Heart left ventricle (tissue), 16 donors: ENCODE results near the gene ADGRV1. TPM values are rescaled to one million over a fixed set of nuclear protein-coding genes. Genes with fewer than 3 reads are reported as not detected.

ENCODE experiments used
- ATAC-seq, 4 donors: fragments of 200-7000 bp; cut with Tn5 transposase; one replicate each; pipeline ENCODE4 v1.9.1; 2020 to 2022; ENCODE audit warnings: moderate library complexity in 4 of 4, mild to moderate bottlenecking in 3 of 4, moderate number of reproducible peaks in 1 of 4
- DNase-seq, 5 donors: peaks; one replicate each; pipeline ENCODE4 v3.0.0-alpha.2; 2020
- H3K27ac ChIP-seq, 12 donors: fragments of 200-600 bp; sonication (generic) in 4 of 12; one replicate each; pipeline versions ENCODE4 v1.5.0 to v1.8.0; 2016 to 2022; ENCODE audit warnings: mild to moderate bottlenecking in 2 of 12
- H3K27me3 ChIP-seq, 9 donors: fragments of 200-600 bp; sonication (generic) in 2 of 9; one replicate each; pipeline versions ENCODE4 v1.5.1 to v1.8.0; 2016 to 2022; ENCODE audit warnings: mild to moderate bottlenecking in 3 of 9
- H3K36me3 ChIP-seq, 9 donors: fragments of 200-600 bp; sonication (generic) in 2 of 9; one replicate each; pipeline versions ENCODE4 v1.5.0 to v1.8.0; 2018 to 2022; ENCODE audit warnings: mild to moderate bottlenecking in 2 of 9
- H3K4me1 ChIP-seq, 12 donors: fragments of 200-600 bp; sonication (generic) in 4 of 12; one replicate each; pipeline versions ENCODE4 v1.5.0 to v1.8.0; 2016 to 2022; ENCODE audit warnings: mild to moderate bottlenecking in 3 of 12
- H3K4me3 ChIP-seq, 12 donors: fragments of 200-600 bp; sonication (generic) in 4 of 12; one replicate each; pipeline versions ENCODE4 v1.5.0 to v1.8.0; 2017 to 2022; ENCODE audit warnings: mild to moderate bottlenecking in 9 of 12, moderate library complexity in 4 of 12
- H3K9me3 ChIP-seq, 12 donors: fragments of 200-600 bp; sonication (generic) in 4 of 12; one replicate each; pipeline versions ENCODE4 v1.5.0 to v1.8.0; 2016 to 2022; ENCODE audit warnings: mild to moderate bottlenecking in 1 of 12
- POLR2A ChIP-seq, 2 donors: fragments of 450-650 bp; IDR thresholded peaks; one replicate each; pipeline ENCODE4 v1.6.1; 2017; ENCODE audit warnings: antibody characterized with exemption in 2 of 2, mild to moderate bottlenecking in 2 of 2, moderate library complexity in 2 of 2
- WGBS, 4 donors: extraction: QIAGEN DNeasy Blood & Tissue Kit in 2 of 4; methylation state at CpG; one replicate each; pipeline versions ENCODE4 v1.1.5 to v1.1.7; 2013 to 2018; 5-methylcytosine and 5-hydroxymethylcytosine counted together
- intact Hi-C, 10 donors: fragments of 100-400 bp; cut with DNase I; formaldehyde crosslinking; loops; one replicate each; pipeline versions ENCODE4 v1.11.1 to v1.14.2; 2022
- polyA plus RNA-seq, 2 donors: library from polyadenylated mRNA; stranded (reverse); fragments of 200-250 nt; gene quantifications; one replicate each; pipeline ENCODE4 v1.2.3, GENCODE V29; 2013
- total RNA-seq, 9 donors: library from RNA; depleted of rRNA in 2 of 9; stranded (reverse); fragments of >200 nt in 2 of 9; fragmentation: NEBNext Ultra II Directional in 3 of 9; extraction: Animal tissue kit (Norgen Biotek cat#: 25700) in 3 of 9; gene quantifications; one replicate each; pipeline versions ENCODE4 v1.1.0 to v1.2.4, GENCODE V29; 2016 to 2023
- TF ChIP-seq, protein P1 (sequence below), 12 donors: fragments of 200-600 bp; sonication (generic) in 4 of 12; IDR thresholded peaks; one replicate each; pipeline versions ENCODE4 v1.5.0 to v1.8.0; 2018 to 2022; ENCODE audit warnings: antibody characterized with exemption in 12 of 12, mild to moderate bottlenecking in 5 of 12
- donor health status: ischemic (EF 13 %, LVEDD 7.1; RV severe dilation, severe dysfunction).
- donor health status: healthy with polysubstance abuse.
- donor health status: DM: no; HTN: yes; CAD: no.
- donor health status: DM: no; HTN: no; CAD: no.
- donor health status: ischemic (EF 25% LVEDD 6.9; RV normal size, moderate dysfunction).
- donor health status: ischemic (EF 25% LVEDD 5.7; RV mildly dilated, moderate dysfunction).
- donor health status: healthy.
- donor health status: DM: yes; HTN: yes; CAD: no.
- donor health status: ischemic (EF 35%, LVEDD 5.7; RV mildly dilated, moderate dysfunction).
- donor health status: nonischemic (EF 11% LVEDD 7.7; RV severe dilation, severe dysfunction).
- donor health status: DM: yes; HTN: yes; CAD: no.
- donor health status: PGD.
- donor health status: ischemic (EF 29% LVEDD 5.4; RV normal size, mild dysfunction).
- donor health status: nonischemic (EF 23%, LVEDD 6.1; RV moderate dilation, normal function).

ADGRV1 gene
- total and polyA plus RNA-seq, 11 donors = 0.25 to 0.29 TPM; not detected in 9

DNA sequence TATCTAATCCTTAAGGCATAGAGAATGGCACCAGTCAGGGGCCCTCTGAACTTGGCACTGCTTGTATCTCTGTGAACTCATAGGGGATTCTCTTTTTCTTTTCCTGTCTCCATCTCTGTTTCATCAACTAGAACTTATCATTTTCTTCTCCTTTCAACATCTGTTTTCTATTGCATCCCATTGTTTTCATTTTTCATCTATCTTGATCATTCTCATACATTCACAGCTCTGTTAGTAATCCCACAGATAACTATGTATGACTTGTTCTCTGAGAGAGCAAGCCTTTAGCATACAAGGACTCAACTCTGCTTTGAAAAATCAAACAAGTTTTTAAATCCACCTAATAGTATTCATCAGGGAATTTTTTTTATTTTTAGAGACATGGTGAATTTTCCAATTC lies 560.2 kb downstream of the ADGRV1 start:
- intact Hi-C loops = loop anchor here in 3 of 10 donors (10.0 kb wide), 4 partner anchors 46 to 166 kb away; no protein-coding TSS in a partner anchor
- TF ChIP-seq, protein P1, sequence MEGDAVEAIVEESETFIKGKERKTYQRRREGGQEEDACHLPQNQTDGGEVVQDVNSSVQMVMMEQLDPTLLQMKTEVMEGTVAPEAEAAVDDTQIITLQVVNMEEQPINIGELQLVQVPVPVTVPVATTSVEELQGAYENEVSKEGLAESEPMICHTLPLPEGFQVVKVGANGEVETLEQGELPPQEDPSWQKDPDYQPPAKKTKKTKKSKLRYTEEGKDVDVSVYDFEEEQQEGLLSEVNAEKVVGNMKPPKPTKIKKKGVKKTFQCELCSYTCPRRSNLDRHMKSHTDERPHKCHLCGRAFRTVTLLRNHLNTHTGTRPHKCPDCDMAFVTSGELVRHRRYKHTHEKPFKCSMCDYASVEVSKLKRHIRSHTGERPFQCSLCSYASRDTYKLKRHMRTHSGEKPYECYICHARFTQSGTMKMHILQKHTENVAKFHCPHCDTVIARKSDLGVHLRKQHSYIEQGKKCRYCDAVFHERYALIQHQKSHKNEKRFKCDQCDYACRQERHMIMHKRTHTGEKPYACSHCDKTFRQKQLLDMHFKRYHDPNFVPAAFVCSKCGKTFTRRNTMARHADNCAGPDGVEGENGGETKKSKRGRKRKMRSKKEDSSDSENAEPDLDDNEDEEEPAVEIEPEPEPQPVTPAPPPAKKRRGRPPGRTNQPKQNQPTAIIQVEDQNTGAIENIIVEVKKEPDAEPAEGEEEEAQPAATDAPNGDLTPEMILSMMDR (IDR thresholded peaks at IDR 0.05) = no peak
- no peak for TF ChIP-seq POLR2A (IDR thresholded peaks at IDR 0.05)
- Histone ChIP-seq H3K27me3 (no peaks in the 10 kb centered on the region), H3K9me3 (no peaks in the 10 kb centered on the region), H3K27ac (peak overlapping the region in 4 of 12 donors; percentile 42 to 67 (median 54)), H3K4me3 (no peak overlapping the region), H3K4me1 (peaks cover 0 to 70% (median 28%) of the 10 kb centered on the region in 12 donors), H3K36me3 (no peaks in the 10 kb centered on the region)
- DNase-seq (no peak), ATAC-seq (no peak)

DNA sequence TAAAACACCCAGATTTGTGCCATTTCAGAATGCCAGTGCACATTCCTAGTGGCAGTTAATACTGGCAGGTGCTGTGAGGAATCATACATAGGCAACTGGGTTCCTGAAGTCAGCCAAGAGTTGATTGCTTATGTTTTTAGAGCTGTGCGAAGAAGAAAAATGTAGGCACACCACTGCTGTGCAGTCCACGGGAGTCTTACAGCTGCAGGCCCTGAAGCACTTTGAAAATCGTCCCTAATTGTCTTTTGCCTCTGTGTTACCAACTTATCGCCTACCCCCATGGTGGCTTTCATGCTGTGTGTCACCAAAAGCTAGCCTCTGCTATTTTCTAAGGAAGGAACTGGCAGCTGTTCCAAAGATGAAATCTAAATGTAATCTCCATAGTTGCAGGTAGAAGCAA lies 560.6 kb downstream of the ADGRV1 start:
- Histone ChIP-seq H3K4me3 (no peak overlapping the region), H3K9me3 (no peaks in the 10 kb centered on the region), H3K27me3 (no peaks in the 10 kb centered on the region), H3K36me3 (no peaks in the 10 kb centered on the region), H3K27ac (peak overlapping the region in 6 of 12 donors; percentile 4 to 70 (median 54)), H3K4me1 (peaks cover 0 to 69% (median 28%) of the 10 kb centered on the region in 12 donors)
- ATAC-seq (no peak), DNase-seq (no peak)
- WGBS, 4 donors = 86 to 94% (median 91%) methylated on average over 4 of the region's 4 CpGs
- intact Hi-C loops = loop anchor here in 3 of 10 donors (10.0 kb wide), 4 partner anchors 46 to 166 kb away; no protein-coding TSS in a partner anchor
- TF ChIP-seq POLR2A (IDR thresholded peaks at IDR 0.05) = no peak
- TF ChIP-seq, protein P1 (IDR thresholded peaks at IDR 0.05) = no peak

DNA sequence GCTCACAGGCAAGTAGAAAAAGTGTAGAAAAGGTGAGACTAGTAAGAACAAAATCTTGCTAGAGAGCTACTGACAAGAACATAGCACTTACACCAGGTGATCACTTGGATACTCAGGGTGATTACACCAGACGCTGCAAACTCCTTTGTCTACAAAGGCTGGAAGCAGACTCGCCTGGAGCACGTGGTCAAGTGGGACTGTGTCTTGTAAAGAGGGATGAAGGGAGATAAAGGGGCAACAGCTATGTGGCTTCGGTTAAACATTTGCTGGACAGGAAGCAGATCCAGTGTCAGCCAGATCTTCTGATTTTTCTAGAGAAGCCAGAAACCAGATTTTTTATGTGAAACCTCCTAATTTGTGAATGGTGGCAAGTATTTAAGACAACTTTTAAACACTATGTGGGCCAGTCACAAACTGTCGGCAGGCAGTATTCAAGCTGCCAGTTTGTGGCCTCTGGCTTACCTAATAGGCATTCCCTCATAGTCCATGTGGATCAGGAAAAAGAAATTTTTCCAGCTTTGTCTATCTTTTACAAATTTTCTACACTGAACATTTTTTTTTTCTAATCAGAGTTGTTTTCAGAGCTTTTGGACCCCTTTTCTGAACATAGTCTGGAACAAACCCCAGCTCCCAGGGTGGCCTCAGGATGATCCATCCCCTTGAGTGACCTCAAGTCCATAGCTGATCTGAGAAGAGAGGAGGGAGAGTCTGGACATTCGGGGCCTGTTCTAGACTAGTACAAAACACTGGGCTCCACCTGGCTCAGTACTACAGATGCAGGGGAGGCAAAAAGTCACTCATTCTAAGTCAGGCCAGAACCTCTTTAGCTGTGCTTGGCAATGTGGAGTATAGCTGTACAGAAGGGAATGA lies 561.6 kb downstream of the ADGRV1 start:
- 44 to 60% (median 56%) methylated on average over 6 of the region's 6 CpGs for WGBS, 4 donors
- TF ChIP-seq POLR2A (IDR thresholded peaks at IDR 0.05) = no peak
- TF ChIP-seq, protein P1 (IDR thresholded peaks at IDR 0.05) = no peak
- Histone ChIP-seq H3K27me3 (no peaks in the 10 kb centered on the region), H3K27ac (peak overlapping the region in 11 of 12 donors; percentile 4 to 70 (median 64)), H3K36me3 (no peaks in the 10 kb centered on the region), H3K4me1 (peaks cover 0 to 67% (median 23%) of the 10 kb centered on the region in 12 donors), H3K9me3 (no peaks in the 10 kb centered on the region), H3K4me3 (no peak overlapping the region)
- DNase-seq = peak in 1 of 5 donors; percentile 25
- intact Hi-C loops = loop anchor here in 3 of 10 donors (10.0 kb wide), 4 partner anchors 45 to 165 kb away; no protein-coding TSS in a partner anchor
- ATAC-seq = peak; percentile 72 to 85 (median 80)

DNA sequence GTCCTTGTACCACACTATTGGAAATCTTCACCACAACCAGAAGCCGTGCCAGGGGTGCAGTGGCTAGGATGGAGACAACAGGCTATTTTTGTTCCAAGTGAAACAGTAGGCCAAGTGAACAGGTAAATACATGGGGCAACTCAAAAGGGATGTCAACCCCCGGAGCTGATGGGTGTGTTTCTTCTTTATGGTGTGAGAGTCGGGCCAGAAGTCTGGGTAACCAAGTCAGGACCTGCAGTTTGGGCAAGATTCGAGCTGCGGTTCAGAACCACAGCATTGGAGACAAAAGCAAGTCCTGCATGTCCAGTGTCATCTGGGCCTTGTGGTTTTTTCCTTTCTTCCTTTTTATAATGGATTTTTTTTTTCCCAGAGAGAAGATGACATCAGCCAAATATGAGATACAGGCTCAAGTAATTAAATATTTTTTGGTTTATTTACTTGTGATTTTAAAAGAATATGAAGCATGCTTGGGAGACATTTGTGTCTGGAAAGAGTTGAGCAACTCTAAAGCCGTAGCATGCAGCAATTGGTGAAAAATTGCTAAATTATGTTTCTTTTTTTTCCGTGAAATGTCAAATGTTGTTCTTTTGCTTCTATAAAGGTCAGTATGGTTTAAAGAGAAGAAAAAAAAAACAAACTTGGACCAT lies 562.9 kb downstream of the ADGRV1 start:
- Histone ChIP-seq H3K27me3 (no peaks in the 10 kb centered on the region), H3K4me1 (peaks cover 0 to 76% (median 23%) of the 10 kb centered on the region in 12 donors), H3K36me3 (no peaks in the 10 kb centered on the region), H3K27ac (peak overlapping the region in 10 of 12 donors; percentile 30 to 70 (median 64)), H3K4me3 (no peak overlapping the region), H3K9me3 (no peaks in the 10 kb centered on the region)
- ATAC-seq = peak in 1 of 4 donors; percentile 28
- DNase-seq = no peak
- intact Hi-C loops = no loop called here
- TF ChIP-seq POLR2A (IDR thresholded peaks at IDR 0.05) = no peak
- TF ChIP-seq, protein P1 (IDR thresholded peaks at IDR 0.05) = no peak
- WGBS, 4 donors = 81 to 92% (median 86%) methylated on average over 7 of the region's 7 CpGs
